Epithelial cell of proximal tubule (primary cell): ENCODE measurements around the gene RHBDF1. TPM values are rescaled to one million over a fixed set of nuclear protein-coding genes. Genes with fewer than 3 reads are reported as not detected.

ENCODE experiments used
- DNase-seq: peaks from one replicate; pipeline ENCODE4 v3.0.0-alpha.2; 2011; ENCODE audit warnings: low read depth
- H3K4me3 ChIP-seq: 2 replicates; pipeline ENCODE4 v1.5.1; 2011; ENCODE audit warnings: low read depth, mild to moderate bottlenecking, low read length
- CTCF ChIP-seq: conservative IDR thresholded peaks from 2 replicates; pipeline ENCODE4 v1.5.1; 2012; ENCODE audit warnings: low read depth, mild to moderate bottlenecking, low read length
- total RNA-seq: library from RNA; depleted of rRNA; stranded (reverse); fragments of >200 nt; gene quantifications from 2 replicates; pipeline ENCODE4 v1.2.3, GENCODE V29; 2015

Gene RHBDF1
- total RNA-seq, 1 donor from 2014 or later: 21.2 TPM

- peak within 1 kb of the TSS; percentile 71 for H3K4me3 ChIP-seq
- no peak for DNase-seq
- no peak for TF ChIP-seq CTCF
Observed at GRCh38 chr16:77807-78443, 5.5 kb upstream of the RHBDF1 start, which contains the start of gene MPG. MPG (plus strand) TSS chr16:78225; CDS start chr16:78310, 85 bp downstream.

- H3K4me3 ChIP-seq: peak overlapping the region; percentile 71
- no peak for TF ChIP-seq CTCF
- no peak for DNase-seq
Observed at GRCh38 chr16:77273-77806, 4.9 kb upstream of the RHBDF1 start.

GRCh38 chr16:76535-77272 lies 4.3 kb upstream of the RHBDF1 start:
- peak overlapping the region; percentile 71 for H3K4me3 ChIP-seq
- DNase-seq: no peak
- no peak for TF ChIP-seq CTCF

- no peak for DNase-seq
- H3K4me3 ChIP-seq: no peak overlapping the region
- no peak for TF ChIP-seq CTCF
Observed at GRCh38 chr16:75580-76501, 3.4 kb upstream of the RHBDF1 start.

- TF ChIP-seq CTCF: no peak
- no peak overlapping the region for H3K4me3 ChIP-seq
- no peak for DNase-seq
Observed at GRCh38 chr16:74747-75334, 2.4 kb upstream of the RHBDF1 start.

- DNase-seq: no peak
- no peak overlapping the region for H3K4me3 ChIP-seq
- TF ChIP-seq CTCF: no peak
Observed at GRCh38 chr16:74051-74746, 1.8 kb upstream of the RHBDF1 start.
